ENCODE data around the gene TMSB15B. TPM values are rescaled to one million over a fixed set of nuclear protein-coding genes. Genes with fewer than 3 reads are reported as not detected.
"Not testable (repeated sequence)": the region's sequence is repeated elsewhere in the genome, so short reads cannot be mapped to it uniquely, and the experiment has no call there.

Gene TMSB15B
- total and polyA plus RNA-seq, 2 experiments from 2014 or later = 10.2 to 44.2 TPM

GRCh38 chrX:103953353-103953752, 9.1 kb upstream of the TMSB15B start:
- Histone ChIP-seq H3K36me3 (no peaks in the 10 kb centered on the region), H3K9me3 (ENCODE audit: low read depth) (no peaks in the 10 kb centered on the region), H3K4me3 (no peak overlapping the region), H3K4me1 (ENCODE audit: low read depth) (no peaks in the 10 kb centered on the region), H3K27me3 (no peaks in the 10 kb centered on the region), H3K27ac (no peak overlapping the region)
- TF ChIP-seq, protein P1, sequence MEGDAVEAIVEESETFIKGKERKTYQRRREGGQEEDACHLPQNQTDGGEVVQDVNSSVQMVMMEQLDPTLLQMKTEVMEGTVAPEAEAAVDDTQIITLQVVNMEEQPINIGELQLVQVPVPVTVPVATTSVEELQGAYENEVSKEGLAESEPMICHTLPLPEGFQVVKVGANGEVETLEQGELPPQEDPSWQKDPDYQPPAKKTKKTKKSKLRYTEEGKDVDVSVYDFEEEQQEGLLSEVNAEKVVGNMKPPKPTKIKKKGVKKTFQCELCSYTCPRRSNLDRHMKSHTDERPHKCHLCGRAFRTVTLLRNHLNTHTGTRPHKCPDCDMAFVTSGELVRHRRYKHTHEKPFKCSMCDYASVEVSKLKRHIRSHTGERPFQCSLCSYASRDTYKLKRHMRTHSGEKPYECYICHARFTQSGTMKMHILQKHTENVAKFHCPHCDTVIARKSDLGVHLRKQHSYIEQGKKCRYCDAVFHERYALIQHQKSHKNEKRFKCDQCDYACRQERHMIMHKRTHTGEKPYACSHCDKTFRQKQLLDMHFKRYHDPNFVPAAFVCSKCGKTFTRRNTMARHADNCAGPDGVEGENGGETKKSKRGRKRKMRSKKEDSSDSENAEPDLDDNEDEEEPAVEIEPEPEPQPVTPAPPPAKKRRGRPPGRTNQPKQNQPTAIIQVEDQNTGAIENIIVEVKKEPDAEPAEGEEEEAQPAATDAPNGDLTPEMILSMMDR (IDR thresholded peaks at IDR 0.05; ENCODE audit: low read depth, low read length) = no peak
- DNase-seq (ENCODE audit: low read depth in 1 of 2, low spot score in 1 of 2) = no peak

- no peak for DNase-seq (ENCODE audit: low read depth in 1 of 2, low spot score in 1 of 2)
- no peaks in the 10 kb centered on the region for H3K36me3 ChIP-seq
- TF ChIP-seq, protein P1 (IDR thresholded peaks at IDR 0.05; ENCODE audit: low read depth, low read length) = no peak
- H3K27me3 ChIP-seq = no peaks in the 10 kb centered on the region
- H3K27ac ChIP-seq = no peak overlapping the region
- H3K4me3 ChIP-seq = no peak overlapping the region
- H3K4me1 ChIP-seq (ENCODE audit: low read depth) = no peaks in the 10 kb centered on the region
- H3K9me3 ChIP-seq (ENCODE audit: low read depth) = no peaks in the 10 kb centered on the region
These were observed 8.2 kb upstream of the TMSB15B start for GRCh38 chrX:103954259-103954658.

DNA sequence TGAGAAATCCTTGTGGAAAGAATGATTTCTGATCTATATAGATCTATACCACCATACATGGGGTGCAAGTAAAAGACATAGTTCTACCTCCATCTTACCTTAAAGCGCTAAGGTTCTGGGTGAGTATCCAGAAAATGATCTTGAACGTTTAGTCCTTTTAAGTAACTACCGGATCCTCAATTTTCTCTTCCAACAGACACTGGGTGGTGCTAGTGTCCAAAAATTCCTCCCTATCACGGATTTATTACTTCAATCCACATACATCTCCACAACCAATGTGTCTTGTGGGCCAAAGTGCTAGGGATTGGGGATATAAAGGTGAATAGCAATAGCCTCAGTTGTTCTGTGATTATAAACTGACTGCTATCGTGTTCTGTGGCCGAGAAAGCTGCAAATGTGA, 1.8 kb upstream of the TMSB15B start:
- H3K27me3 ChIP-seq; H3K36me3 ChIP-seq; H3K4me1 ChIP-seq (ENCODE audit: low read depth); H3K9me3 ChIP-seq (ENCODE audit: low read depth); H3K4me3 ChIP-seq; DNase-seq (ENCODE audit: low read depth in 1 of 2, low spot score in 1 of 2); H3K27ac ChIP-seq: not testable (repeated sequence)

DNA sequence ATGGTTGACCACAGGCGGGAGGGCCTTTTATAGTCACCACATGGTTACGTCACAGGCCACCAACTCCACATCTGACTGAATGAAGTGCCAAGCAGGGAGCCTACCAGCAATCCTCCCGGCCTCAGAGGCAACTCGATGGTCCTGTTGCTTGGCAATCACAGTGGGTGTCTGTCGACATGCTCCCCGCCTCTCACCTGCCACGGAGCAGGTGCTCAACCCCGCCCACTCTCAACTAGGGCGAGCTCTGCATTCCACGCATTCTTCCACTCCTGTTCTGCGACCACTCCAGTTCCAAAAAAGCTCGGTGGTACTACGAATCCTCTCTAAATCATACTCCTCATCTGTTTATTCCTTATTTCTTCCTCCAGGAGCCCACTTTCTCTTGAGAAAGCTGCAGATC, 21.1 kb downstream of the TMSB15B start:
- not testable (repeated sequence) for H3K4me3 ChIP-seq; H3K27ac ChIP-seq; DNase-seq (ENCODE audit: low read depth in 1 of 2, low spot score in 1 of 2); H3K27me3 ChIP-seq; H3K4me1 ChIP-seq (ENCODE audit: low read depth); H3K9me3 ChIP-seq (ENCODE audit: low read depth); H3K36me3 ChIP-seq

- Histone ChIP-seq H3K36me3 (no peaks in the 10 kb centered on the region), H3K27me3 (no peaks in the 10 kb centered on the region), H3K4me3 (no peak overlapping the region), H3K9me3 (ENCODE audit: low read depth) (no peaks in the 10 kb centered on the region), H3K4me1 (ENCODE audit: low read depth) (no peaks in the 10 kb centered on the region), H3K27ac (no peak overlapping the region)
- DNase-seq (ENCODE audit: low read depth in 1 of 2, low spot score in 1 of 2) = no peak
- TF ChIP-seq, protein P1 (IDR thresholded peaks at IDR 0.05; ENCODE audit: low read depth, low read length) = no peak
These were observed 36.8 kb downstream of the TMSB15B start for GRCh38 chrX:103999234-103999633.

GRCh38 chrX:104008831-104009230, 46.4 kb downstream of the TMSB15B start:
- H3K27ac ChIP-seq = no peak overlapping the region
- TF ChIP-seq, protein P1 (IDR thresholded peaks at IDR 0.05; ENCODE audit: low read depth, low read length) = no peak
- H3K4me3 ChIP-seq = no peak overlapping the region
- H3K36me3 ChIP-seq = no peaks in the 10 kb centered on the region
- H3K9me3 ChIP-seq (ENCODE audit: low read depth) = no peaks in the 10 kb centered on the region
- H3K27me3 ChIP-seq = no peaks in the 10 kb centered on the region
- H3K4me1 ChIP-seq (ENCODE audit: low read depth) = no peaks in the 10 kb centered on the region
- DNase-seq (ENCODE audit: low read depth in 1 of 2, low spot score in 1 of 2) = no peak

DNA sequence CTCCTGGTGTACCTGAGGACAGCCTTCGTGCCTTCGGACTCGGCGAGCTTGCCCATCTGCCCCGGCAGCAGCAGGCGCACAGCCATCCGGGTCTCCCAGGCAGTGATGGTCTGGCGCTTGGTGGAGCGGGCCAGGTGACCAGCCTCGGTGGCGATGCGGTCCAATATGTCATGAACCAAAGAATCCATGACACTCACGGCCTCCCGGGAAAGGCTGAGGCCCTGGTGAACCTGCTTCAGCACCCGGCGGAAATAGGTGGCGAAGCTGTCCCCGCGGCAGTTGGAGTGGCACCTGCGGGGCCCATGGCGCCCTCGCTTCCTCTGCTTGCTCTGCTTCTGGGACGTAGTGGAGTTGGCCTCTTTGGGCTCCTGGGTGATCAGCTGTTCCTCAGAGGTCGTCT, 50.7 kb downstream of the TMSB15B start:
- Histone ChIP-seq H3K36me3 (no peaks in the 10 kb centered on the region), H3K9me3 (ENCODE audit: low read depth) (no peaks in the 10 kb centered on the region), H3K27ac (no peak overlapping the region), H3K27me3 (no peaks in the 10 kb centered on the region), H3K4me1 (ENCODE audit: low read depth) (no peaks in the 10 kb centered on the region), H3K4me3 (no peak overlapping the region)
- TF ChIP-seq, protein P1 (IDR thresholded peaks at IDR 0.05; ENCODE audit: low read depth, low read length) = no peak
- no peak for DNase-seq (ENCODE audit: low read depth in 1 of 2, low spot score in 1 of 2)

All from cardiac muscle cell (in vitro differentiated cells and primary cell).